Activated CD4-positive, alpha-beta T cell treated with anti-CD3 and anti-CD28 coated beads, Interleukin-2, amount 10 ng/mL, durations not matched to agents 7 days and 5 days (primary cell): Measurements from ENCODE around the gene COX5A. TPM values are rescaled to one million over a fixed set of nuclear protein-coding genes. Genes with fewer than 3 reads are reported as not detected.
A peak's percentile ranks its signal among the peaks of the same experiment; 100 is the strongest.

Experiments used
- CTCF ChIA-PET: fragments of 350-600 bp; sonication (Branson Sonifier 250); formaldehyde crosslinking; loops from one replicate; lab custom pipeline; 2021; ENCODE audit warnings: antibody characterized with exemption; lab: Charles Lee
- POLR2A ChIA-PET: fragments of 350-600 bp; sonication (Branson Sonifier 250); formaldehyde crosslinking; loops from one replicate; lab custom pipeline; 2021; ENCODE audit warnings: antibody characterized with exemption; lab: Charles Lee
- DNase-seq: peaks from one replicate; pipeline ENCODE4 v3.0.0-alpha.2; 2020
- H3K27ac Mint-ChIP-seq: one replicate; pipeline ENCODE4 v1.8.0; 2021; ENCODE audit warnings: mild to moderate bottlenecking, moderate library complexity, mixed read lengths
- H3K27me3 Mint-ChIP-seq: one replicate; pipeline ENCODE4 v1.8.0; 2021; ENCODE audit warnings: mixed read lengths
- H3K36me3 Mint-ChIP-seq: one replicate; pipeline ENCODE4 v1.8.0; 2021; ENCODE audit warnings: low read depth, mixed read lengths
- H3K4me1 Mint-ChIP-seq: one replicate; pipeline ENCODE4 v1.8.0; 2021; ENCODE audit warnings: mixed read lengths
- H3K4me3 Mint-ChIP-seq: one replicate; pipeline ENCODE4 v1.8.0; 2021; ENCODE audit warnings: mild to moderate bottlenecking, moderate library complexity, mixed read lengths
- H3K9me3 Mint-ChIP-seq: one replicate; pipeline ENCODE4 v1.8.0; 2021; ENCODE audit warnings: mixed read lengths
- total RNA-seq, 2 experiments: library from RNA; stranded (reverse); gene quantifications; one replicate each; pipeline ENCODE4 v1.2.3, GENCODE V29; 2021

COX5A gene
- total RNA-seq, result 100 to 1,000 TPM; 236 to 239 TPM

DNA sequence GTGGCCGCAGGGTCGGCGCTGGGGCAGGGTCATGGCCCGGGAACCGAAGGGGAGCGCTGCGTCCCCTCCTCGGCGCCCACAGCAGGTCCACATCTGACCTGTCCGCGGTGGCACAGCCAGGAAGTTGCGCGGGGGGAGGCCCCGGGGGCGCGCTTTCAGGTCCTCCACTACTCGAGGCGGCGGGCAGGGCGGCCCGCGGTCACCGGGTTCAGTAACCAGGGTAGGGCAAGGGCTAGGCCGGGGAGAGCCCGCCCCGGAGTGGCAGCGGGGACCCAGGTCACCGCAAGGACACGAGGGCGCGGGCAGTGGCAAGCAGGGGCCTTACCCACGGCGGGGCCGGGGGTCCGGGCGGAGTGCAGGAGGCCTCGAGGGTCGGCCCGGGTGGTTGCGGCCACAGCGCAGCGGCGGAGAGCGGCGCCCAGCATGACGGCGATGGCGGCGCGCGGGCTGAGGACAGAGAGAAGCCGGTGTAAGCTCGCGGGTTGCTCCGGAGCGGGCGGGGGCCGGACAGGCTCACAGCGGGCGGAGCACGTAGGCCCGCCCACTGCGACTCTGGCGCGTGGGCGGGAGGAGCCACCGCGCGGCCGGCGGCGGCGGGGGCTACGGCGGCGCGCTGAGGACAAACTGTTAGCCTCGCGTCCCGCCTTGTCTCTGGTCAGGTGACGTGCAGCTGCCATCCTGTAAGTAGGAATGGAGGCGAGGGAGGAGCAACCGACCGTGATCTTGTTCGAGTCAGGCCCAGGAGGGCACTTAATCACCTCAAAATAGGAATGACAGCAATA is at the start of gene COX5A:
Gene COX5A (minus strand): TSS at position 484 of the 782 bp plus-strand sequence. CDS start 59 bp downstream, at position 425.
- ChIA-PET POLR2A (interaction anchor here (0.6 to 0.7 kb wide), 2 partner anchors 70 to 93 kb away, joined by 3 read pairs; no protein-coding TSS in a partner anchor), CTCF (interaction anchor here (0.8 to 1.5 kb wide), 4 partner anchors 16 to 118 kb away, joined by 3 to 4 read pairs (median 4); no protein-coding TSS in a partner anchor)

DNA sequence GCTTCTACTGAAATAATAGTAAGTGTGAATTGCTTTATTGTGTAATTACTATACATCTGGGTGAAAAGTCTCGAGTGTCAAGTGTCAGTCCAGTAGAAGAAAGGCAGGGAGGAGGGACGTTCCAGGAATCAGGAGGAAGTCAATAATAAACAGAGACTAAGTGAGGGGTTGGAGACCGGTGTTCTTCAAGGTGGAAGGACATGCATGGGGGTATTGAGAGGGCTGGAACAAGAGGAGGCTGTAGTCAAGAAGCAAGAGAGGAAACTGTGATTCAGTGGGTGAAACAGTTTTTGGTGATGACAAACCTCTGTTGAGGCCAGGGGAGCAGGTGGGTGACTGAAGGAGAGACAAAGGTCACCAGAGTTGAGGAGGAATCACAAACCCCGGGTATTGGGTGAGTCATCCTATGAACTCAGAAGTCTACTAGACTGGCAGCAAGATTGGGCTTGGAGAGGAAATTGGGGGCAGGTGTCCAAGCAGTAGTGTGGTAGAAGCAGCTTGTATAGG is 45.9 kb upstream of the COX5A start:
- Mint-ChIP-seq H3K9me3 (no peaks in the 10 kb centered on the region), H3K4me3 (no peak overlapping the region), H3K36me3 (no peaks in the 10 kb centered on the region), H3K27ac (no peak overlapping the region), H3K4me1 (peaks cover 8% of the 10 kb centered on the region), H3K27me3 (peaks cover 11% of the 10 kb centered on the region)
- CTCF ChIA-PET, result interaction anchor here (0.8 to 1.0 kb wide), 3 partner anchors 68 to 349 kb away, joined by 3 to 4 read pairs (median 3); no protein-coding TSS in a partner anchor
- no peak for DNase-seq
- POLR2A ChIA-PET, result no interaction called here

More for the DNA sequence above, at the start of gene COX5A:
- H3K4me1 Mint-ChIP-seq, result peaks cover 35% of the 10 kb centered on the region
- H3K27ac Mint-ChIP-seq, result peak within 1 kb of the TSS; percentile 97
- H3K4me3 Mint-ChIP-seq, result peak within 1 kb of the TSS; percentile 87
- peaks cover 19% of the 10 kb centered on the region for H3K36me3 Mint-ChIP-seq
- peak; percentile 93 for DNase-seq
- no peaks in the 10 kb centered on the region for H3K9me3 Mint-ChIP-seq
- H3K27me3 Mint-ChIP-seq, result no peaks in the 10 kb centered on the region

GRCh38 chr15:74982183-74982582 is 44.3 kb upstream of the COX5A start:
- H3K27ac Mint-ChIP-seq, result no peak overlapping the region
- H3K36me3 Mint-ChIP-seq, result no peaks in the 10 kb centered on the region
- CTCF ChIA-PET, result interaction anchor here (0.7 to 1.4 kb wide), 2 partner anchors 25 to 29 kb away, joined by 5 read pairs; partner anchors contain the start of gene RPP25
- peaks cover 19% of the 10 kb centered on the region for H3K4me1 Mint-ChIP-seq
- POLR2A ChIA-PET, result no interaction called here
- peaks cover 9% of the 10 kb centered on the region for H3K27me3 Mint-ChIP-seq
- no peaks in the 10 kb centered on the region for H3K9me3 Mint-ChIP-seq
- no peak for DNase-seq
- no peak overlapping the region for H3K4me3 Mint-ChIP-seq

- Mint-ChIP-seq H3K4me3 (no peak overlapping the region), H3K36me3 (no peaks in the 10 kb centered on the region), H3K9me3 (no peaks in the 10 kb centered on the region), H3K4me1 (peaks cover 12% of the 10 kb centered on the region), H3K27ac (no peak overlapping the region), H3K27me3 (peaks cover 2% of the 10 kb centered on the region)
- peak; percentile 62 for DNase-seq
- ChIA-PET POLR2A (no interaction called here), CTCF (interaction anchor here (0.9 to 1.8 kb wide), 7 partner anchors 10 to 179 kb away, joined by 3 to 4 read pairs (median 3); partner anchors contain the start of gene SCAMP5)
These were observed 40.6 kb upstream of the COX5A start for GRCh38 chr15:74978503-74978902.

GRCh38 chr15:74978077-74978476 is 40.2 kb upstream of the COX5A start:
- DNase-seq, result no peak
- ChIA-PET CTCF (interaction anchor here (0.9 to 1.4 kb wide), 6 partner anchors 10 to 179 kb away, joined by 3 to 4 read pairs (median 3); partner anchors contain the start of gene SCAMP5), POLR2A (no interaction called here)
- no peak overlapping the region for H3K27ac Mint-ChIP-seq
- peaks cover 2% of the 10 kb centered on the region for H3K27me3 Mint-ChIP-seq
- no peaks in the 10 kb centered on the region for H3K9me3 Mint-ChIP-seq
- H3K36me3 Mint-ChIP-seq, result no peaks in the 10 kb centered on the region
- no peak overlapping the region for H3K4me3 Mint-ChIP-seq
- peaks cover 11% of the 10 kb centered on the region for H3K4me1 Mint-ChIP-seq

GRCh38 chr15:74977599-74977998 is 39.7 kb upstream of the COX5A start:
- no peak for DNase-seq
- H3K4me3 Mint-ChIP-seq, result no peak overlapping the region

GRCh38 chr15:74976159-74976558 is 38.3 kb upstream of the COX5A start:
- CTCF ChIA-PET, result interaction anchor here (0.6 to 1.0 kb wide), 3 partner anchors 23 to 758 kb away, joined by 3 to 4 read pairs (median 3); no protein-coding TSS in a partner anchor
- Mint-ChIP-seq H3K36me3 (no peaks in the 10 kb centered on the region), H3K4me3 (no peak overlapping the region), H3K27me3 (peaks cover 7% of the 10 kb centered on the region), H3K4me1 (peaks cover 11% of the 10 kb centered on the region), H3K9me3 (no peaks in the 10 kb centered on the region), H3K27ac (no peak overlapping the region)
- no peak for DNase-seq
- POLR2A ChIA-PET, result no interaction called here

More at GRCh38 chr15:74977599-74977998, 39.7 kb upstream of the COX5A start:
- Mint-ChIP-seq H3K9me3 (no peaks in the 10 kb centered on the region), H3K27me3 (peaks cover 7% of the 10 kb centered on the region), H3K4me1 (peaks cover 11% of the 10 kb centered on the region), H3K36me3 (no peaks in the 10 kb centered on the region), H3K27ac (no peak overlapping the region)
- POLR2A ChIA-PET, result no interaction called here
- CTCF ChIA-PET, result no interaction called here

DNA sequence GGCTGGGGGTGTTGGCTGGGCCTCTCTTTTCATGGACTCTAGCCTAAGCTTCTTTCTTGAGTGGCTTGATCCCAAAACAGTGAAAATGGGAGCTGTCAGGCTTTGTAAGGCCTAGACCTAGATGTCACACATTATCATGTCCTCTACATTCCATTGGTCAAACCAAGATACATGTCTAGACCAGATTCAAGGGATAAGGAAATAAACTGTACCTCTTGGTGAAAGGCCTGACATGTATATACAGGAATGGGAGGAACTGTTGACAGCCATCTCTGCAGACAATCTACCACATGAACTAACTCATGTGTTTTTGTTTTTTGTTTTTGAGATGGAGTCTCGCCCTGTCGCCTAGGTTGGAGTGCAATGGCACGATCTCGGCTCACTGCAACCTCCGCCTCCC is 29.8 kb upstream of the COX5A start:
- H3K4me3 Mint-ChIP-seq, result no peak overlapping the region
- CTCF ChIA-PET, result interaction anchor here (1.2 kb wide), 1 partner anchor 19 kb away, joined by 3 read pairs; no protein-coding TSS in a partner anchor
- no peak overlapping the region for H3K27ac Mint-ChIP-seq
- peaks cover 3% of the 10 kb centered on the region for H3K27me3 Mint-ChIP-seq
- peaks cover 2% of the 10 kb centered on the region for H3K4me1 Mint-ChIP-seq
- no peaks in the 10 kb centered on the region for H3K36me3 Mint-ChIP-seq
- H3K9me3 Mint-ChIP-seq, result no peaks in the 10 kb centered on the region
- DNase-seq, result no peak
- POLR2A ChIA-PET, result no interaction called here

GRCh38 chr15:74964794-74965193 is 26.9 kb upstream of the COX5A start:
- ChIA-PET POLR2A (no interaction called here), CTCF (no interaction called here)
- no peak overlapping the region for H3K27ac Mint-ChIP-seq
- H3K4me3 Mint-ChIP-seq, result no peak overlapping the region
- no peak for DNase-seq
- H3K27me3 Mint-ChIP-seq, result peaks cover 14% of the 10 kb centered on the region
- peaks cover 14% of the 10 kb centered on the region for H3K4me1 Mint-ChIP-seq
- no peaks in the 10 kb centered on the region for H3K9me3 Mint-ChIP-seq
- no peaks in the 10 kb centered on the region for H3K36me3 Mint-ChIP-seq

- ChIA-PET POLR2A (no interaction called here), CTCF (interaction anchor here (1.1 to 1.3 kb wide), 2 partner anchors 13 to 192 kb away, joined by 4 read pairs; no protein-coding TSS in a partner anchor)
- no peaks in the 10 kb centered on the region for H3K9me3 Mint-ChIP-seq
- no peak for DNase-seq
- no peaks in the 10 kb centered on the region for H3K36me3 Mint-ChIP-seq
- no peak overlapping the region for H3K27ac Mint-ChIP-seq
- H3K27me3 Mint-ChIP-seq, result peaks cover 29% of the 10 kb centered on the region
- H3K4me3 Mint-ChIP-seq, result no peak overlapping the region
- H3K4me1 Mint-ChIP-seq, result peaks cover 27% of the 10 kb centered on the region
These were observed 25.3 kb upstream of the COX5A start for GRCh38 chr15:74963213-74963612.

- ChIA-PET CTCF (interaction anchor here (0.7 to 3.6 kb wide), 4 partner anchors 17 to 489 kb away, joined by 3 to 14 read pairs (median 4); partner anchors contain the start of gene SIN3A), POLR2A (no interaction called here)
- Mint-ChIP-seq H3K4me3 (no peak overlapping the region), H3K27me3 (peaks cover 35% of the 10 kb centered on the region), H3K27ac (no peak overlapping the region), H3K36me3 (no peaks in the 10 kb centered on the region), H3K4me1 (peaks cover 31% of the 10 kb centered on the region), H3K9me3 (no peaks in the 10 kb centered on the region)
- DNase-seq, result no peak
These were observed 24.8 kb upstream of the COX5A start for GRCh38 chr15:74962671-74963070.

- Mint-ChIP-seq H3K4me1 (peaks cover 35% of the 10 kb centered on the region), H3K27ac (no peak overlapping the region), H3K4me3 (no peak overlapping the region), H3K9me3 (no peaks in the 10 kb centered on the region), H3K36me3 (no peaks in the 10 kb centered on the region), H3K27me3 (peaks cover 39% of the 10 kb centered on the region)
- no peak for DNase-seq
- ChIA-PET POLR2A (no interaction called here), CTCF (interaction anchor here (0.7 to 3.6 kb wide), 5 partner anchors 17 to 489 kb away, joined by 3 to 14 read pairs (median 4); partner anchors contain the start of gene SIN3A)
These were observed 24.3 kb upstream of the COX5A start for GRCh38 chr15:74962219-74962618.
